SU-DHL-6 (cell line): Measurements from ENCODE around the gene CHD9NB.

Experiments
- H2AFZ ChIP-seq: fragments of 200-600 bp; sonication (generic); 2 replicates; pipeline ENCODE4 v1.6.1; 2014; ENCODE audit warnings: low read depth, mild to moderate bottlenecking, moderate library complexity, mixed read lengths, antibody characterized with exemption, low read length; ENCODE audit not compliant: severe bottlenecking
- H3F3A ChIP-seq: fragments of 200-600 bp; shearing (Covaris generic); 2 replicates; pipeline ENCODE4 v1.6.0; 2016; ENCODE audit warnings: antibody characterized with exemption, mild to moderate bottlenecking; ENCODE audit not compliant: insufficient read depth
- H3K27ac ChIP-seq: fragments of 200-600 bp; sonication (generic); 2 replicates; pipeline ENCODE4 v1.5.1; 2016; ENCODE audit warnings: low read depth, mild to moderate bottlenecking, low read length, moderate library complexity, mixed read lengths
- H3K27me3 ChIP-seq: fragments of 200-600 bp; sonication (generic), shearing (Covaris generic); 2 replicates; pipeline ENCODE4 v1.6.0; 2014; ENCODE audit warnings: mild to moderate bottlenecking, low read length
- H3K36me3 ChIP-seq: fragments of 200-600 bp; sonication (generic); 2 replicates; pipeline ENCODE4 v1.6.1; 2014; ENCODE audit warnings: mild to moderate bottlenecking, low read length, mixed read lengths
- H3K4me2 ChIP-seq: fragments of 300-600, 200-600 bp; shearing (Covaris generic), sonication (generic); 2 replicates; pipeline ENCODE4 v1.6.0; 2014; ENCODE audit warnings: low read length, low read depth, mild to moderate bottlenecking; ENCODE audit not compliant: poor library complexity, severe bottlenecking
- H3K4me3 ChIP-seq: fragments of 200-600 bp; sonication (generic); 2 replicates; pipeline ENCODE4 v1.5.1; 2014; ENCODE audit warnings: antibody characterized with exemption, low read length, mild to moderate bottlenecking, mixed read lengths; ENCODE audit not compliant: insufficient read depth, poor library complexity, severe bottlenecking
- H3K79me2 ChIP-seq: fragments of 200-600 bp; sonication (generic); 2 replicates; pipeline ENCODE4 v1.6.1; 2014; ENCODE audit warnings: mild to moderate bottlenecking, low read length, moderate library complexity; ENCODE audit not compliant: insufficient read depth
- H3K9ac ChIP-seq: fragments of 200-600 bp; sonication (generic); 2 replicates; pipeline ENCODE4 v1.7.0; 2014; ENCODE audit warnings: mild to moderate bottlenecking, low read length
- H3K9me2 ChIP-seq: fragments of 200-600 bp; sonication (generic); replicated peaks from 2 replicates; pipeline ENCODE4 v1.6.1; 2014; ENCODE audit warnings: low read length; ENCODE audit not compliant: insufficient read depth
- H3K9me3 ChIP-seq: fragments of 200-600 bp; sonication (generic); 2 replicates; pipeline ENCODE4 v1.6.1; 2014; ENCODE audit warnings: low read length, mixed read lengths; ENCODE audit not compliant: insufficient read depth
- H4K20me1 ChIP-seq: fragments of 200-600 bp; sonication (generic); 2 replicates; pipeline ENCODE4 v1.6.1; 2014; ENCODE audit warnings: low read depth, mild to moderate bottlenecking, antibody characterized with exemption, low read length, moderate library complexity, mixed read lengths
- EZH2phosphoT487 ChIP-seq: fragments of 200-600 bp; sonication (generic), shearing (Covaris generic); conservative IDR thresholded peaks from 2 replicates; pipeline ENCODE4 v1.6.1; 2018; ENCODE audit warnings: mild to moderate bottlenecking, antibody characterized with exemption, low read length, moderate library complexity, mixed read lengths
- TF ChIP-seq, protein P1 (sequence below): fragments of 200-600 bp; sonication (generic); IDR thresholded peaks from one replicate; pipeline ENCODE4 v1.5.1; 2017; ENCODE audit warnings: antibody characterized with exemption, mild to moderate bottlenecking, low read length, moderate library complexity; ENCODE audit not compliant: insufficient read depth, poor library complexity, severe bottlenecking

CHD9NB gene

DNA sequence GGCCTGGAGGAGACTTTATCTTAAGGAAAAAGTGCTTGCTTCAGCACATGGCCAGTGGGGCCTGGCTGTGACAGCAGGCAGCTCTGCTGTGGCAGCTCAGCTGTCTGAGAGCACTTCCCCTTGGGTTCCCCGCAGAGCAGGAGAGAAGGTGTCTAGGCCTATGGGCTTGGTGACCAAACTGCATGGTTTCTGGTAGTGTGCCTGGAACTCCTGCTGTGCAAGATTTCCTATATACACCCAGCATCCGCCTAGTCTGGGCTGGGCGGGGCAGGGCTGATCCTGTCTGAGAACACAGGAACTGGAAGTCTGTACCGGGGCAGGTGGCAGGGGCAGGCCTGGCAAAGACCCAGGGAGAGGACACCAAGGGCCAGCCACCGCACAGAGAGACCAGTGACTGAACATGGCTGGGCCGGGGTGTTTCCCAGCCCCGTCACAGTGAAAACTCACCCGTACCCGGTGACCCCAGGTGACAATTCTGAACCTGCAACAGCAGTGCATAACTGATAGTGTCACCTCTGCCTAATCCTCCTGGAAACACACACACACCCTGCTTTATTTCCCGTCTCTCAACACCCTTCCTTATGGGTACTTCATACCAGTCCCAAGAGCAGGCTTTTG is 41.4 kb upstream of the CHD9NB start:
- no peak overlapping the region for H3K4me2 ChIP-seq
- peaks cover 10% of the 10 kb centered on the region; the same call in 1 of the 2 replicates for H3F3A ChIP-seq
- H3K9ac ChIP-seq: no peak overlapping the region
- TF ChIP-seq, protein P1, sequence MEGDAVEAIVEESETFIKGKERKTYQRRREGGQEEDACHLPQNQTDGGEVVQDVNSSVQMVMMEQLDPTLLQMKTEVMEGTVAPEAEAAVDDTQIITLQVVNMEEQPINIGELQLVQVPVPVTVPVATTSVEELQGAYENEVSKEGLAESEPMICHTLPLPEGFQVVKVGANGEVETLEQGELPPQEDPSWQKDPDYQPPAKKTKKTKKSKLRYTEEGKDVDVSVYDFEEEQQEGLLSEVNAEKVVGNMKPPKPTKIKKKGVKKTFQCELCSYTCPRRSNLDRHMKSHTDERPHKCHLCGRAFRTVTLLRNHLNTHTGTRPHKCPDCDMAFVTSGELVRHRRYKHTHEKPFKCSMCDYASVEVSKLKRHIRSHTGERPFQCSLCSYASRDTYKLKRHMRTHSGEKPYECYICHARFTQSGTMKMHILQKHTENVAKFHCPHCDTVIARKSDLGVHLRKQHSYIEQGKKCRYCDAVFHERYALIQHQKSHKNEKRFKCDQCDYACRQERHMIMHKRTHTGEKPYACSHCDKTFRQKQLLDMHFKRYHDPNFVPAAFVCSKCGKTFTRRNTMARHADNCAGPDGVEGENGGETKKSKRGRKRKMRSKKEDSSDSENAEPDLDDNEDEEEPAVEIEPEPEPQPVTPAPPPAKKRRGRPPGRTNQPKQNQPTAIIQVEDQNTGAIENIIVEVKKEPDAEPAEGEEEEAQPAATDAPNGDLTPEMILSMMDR: no peak
- TF ChIP-seq EZH2phosphoT487: no peak
- H4K20me1 ChIP-seq: no peaks in the 10 kb centered on the region
- H3K79me2 ChIP-seq: peaks cover 26% of the 10 kb centered on the region
- H3K36me3 ChIP-seq: no peaks in the 10 kb centered on the region
- H3K27ac ChIP-seq: no peak overlapping the region
- H3K27me3 ChIP-seq: no peaks in the 10 kb centered on the region
- H3K9me3 ChIP-seq: no peaks in the 10 kb centered on the region
- no peaks in the 10 kb centered on the region for H3K9me2 ChIP-seq
- no peak overlapping the region for H3K4me3 ChIP-seq
- H2AFZ ChIP-seq: no peak overlapping the region

GRCh38 chr16:53093162-53093744 is 40.6 kb upstream of the CHD9NB start:
- no peak overlapping the region for H3K9ac ChIP-seq
- H3K4me2 ChIP-seq: no peak overlapping the region
- TF ChIP-seq, protein P1: no peak
- TF ChIP-seq EZH2phosphoT487: no peak
- no peaks in the 10 kb centered on the region for H3K36me3 ChIP-seq
- no peak overlapping the region for H3K27ac ChIP-seq
- H2AFZ ChIP-seq: no peak overlapping the region
- no peaks in the 10 kb centered on the region for H3K9me2 ChIP-seq
- H3K27me3 ChIP-seq: no peaks in the 10 kb centered on the region
- no peak overlapping the region for H3K4me3 ChIP-seq
- H4K20me1 ChIP-seq: no peaks in the 10 kb centered on the region
- 0 out of 2 replicates have a peak, but pooled peaks cover 1% of the 10 kb centered on the region for H3F3A ChIP-seq
- peaks cover 26% of the 10 kb centered on the region for H3K79me2 ChIP-seq
- no peaks in the 10 kb centered on the region for H3K9me3 ChIP-seq

GRCh38 chr16:53092284-53092683 is 39.6 kb upstream of the CHD9NB start:
- Histone ChIP-seq H3K27me3 (no peaks in the 10 kb centered on the region), H3K27ac (no peak overlapping the region), H3K36me3 (no peaks in the 10 kb centered on the region), H4K20me1 (no peaks in the 10 kb centered on the region), H3K79me2 (peaks cover 21% of the 10 kb centered on the region), H3K9ac (no peak overlapping the region), H3K9me3 (no peaks in the 10 kb centered on the region), H3K4me2 (no peak overlapping the region), H2AFZ (no peak overlapping the region), H3F3A (no peaks in the 10 kb centered on the region), H3K4me3 (no peak overlapping the region), H3K9me2 (no peaks in the 10 kb centered on the region)
- TF ChIP-seq EZH2phosphoT487: no peak
- TF ChIP-seq, protein P1: no peak
